GM21381 (cell line): Measurements from ENCODE around the gene LDB3.

ENCODE experiments used
- ATAC-seq: cut with Tn5 transposase; IDR thresholded peaks from one replicate; pipeline ENCODE4 v1.9.1; 2021; ENCODE audit warnings: mild to moderate bottlenecking, moderate library complexity; ENCODE audit not compliant: unreplicated experiment

LDB3 gene

GRCh38 chr10:86757113-86757972, 89.0 kb downstream of the LDB3 start:
- ATAC-seq: no peak

DNA sequence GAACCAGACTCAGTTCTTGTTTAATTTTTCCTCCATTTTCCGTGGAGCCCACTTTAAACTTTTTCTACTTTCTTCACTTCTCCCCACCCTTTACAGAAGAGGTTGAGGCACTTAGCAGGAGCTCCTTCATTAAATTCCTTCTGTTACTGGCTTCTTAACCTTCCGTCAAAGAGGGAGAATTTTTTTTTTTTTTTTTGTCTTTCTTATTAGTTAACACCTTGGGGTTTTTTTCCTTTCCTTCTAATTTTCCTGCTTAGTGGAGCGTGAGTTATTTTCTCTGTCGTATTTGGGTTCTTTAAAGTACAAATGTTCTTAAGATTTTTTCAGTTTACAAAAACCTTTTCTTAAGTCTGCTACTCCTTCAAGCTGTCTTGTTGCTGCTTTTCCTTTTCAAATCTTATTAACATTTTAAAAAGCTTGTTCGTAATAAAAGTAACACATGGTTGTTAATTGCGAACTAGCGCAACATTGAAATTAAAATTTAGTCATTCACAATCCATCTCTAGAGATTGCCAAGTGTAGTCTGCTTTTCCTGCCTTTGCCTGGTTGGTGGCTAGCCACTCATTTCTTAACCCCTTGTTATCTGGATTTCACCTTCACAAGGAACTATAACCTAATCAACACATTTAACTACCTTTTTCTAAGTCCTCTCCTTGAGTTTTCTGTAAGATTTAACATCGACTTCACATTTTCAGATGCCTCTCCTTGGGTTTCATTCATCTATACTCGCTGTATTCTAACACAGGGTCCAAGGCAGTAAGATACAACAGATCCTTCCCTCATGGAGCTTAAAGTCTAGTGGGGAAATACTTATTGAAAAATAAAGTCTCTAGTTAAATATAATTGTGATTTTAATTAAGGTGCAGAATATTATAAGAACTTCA, 90.1 kb downstream of the LDB3 start:
- no peak for ATAC-seq

- no peak for ATAC-seq
Observed at GRCh38 chr10:86759073-86759672, 90.9 kb downstream of the LDB3 start.

DNA sequence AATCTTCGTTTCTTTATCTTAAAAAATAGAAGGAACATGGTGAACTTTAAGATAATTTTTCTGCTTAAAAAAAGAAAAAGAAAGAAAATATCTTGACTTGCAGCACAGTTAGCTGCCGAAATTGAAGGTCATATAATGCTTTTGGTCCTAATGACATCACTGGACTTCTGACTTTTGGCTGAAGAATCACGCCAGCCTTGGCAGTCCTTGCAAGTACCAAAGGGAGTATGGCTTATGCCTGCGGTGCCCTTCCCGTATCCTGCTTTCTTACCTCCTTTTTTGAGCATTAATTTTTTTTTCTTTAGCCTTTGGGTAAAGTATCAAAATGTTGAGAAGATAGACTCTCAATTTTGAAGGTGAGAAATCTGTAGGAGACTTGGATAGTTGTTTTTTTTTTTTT, 95.1 kb downstream of the LDB3 start:
- ATAC-seq: no peak

- ATAC-seq: no peak
Observed at GRCh38 chr10:86765548-86765947, 97.2 kb downstream of the LDB3 start.

DNA sequence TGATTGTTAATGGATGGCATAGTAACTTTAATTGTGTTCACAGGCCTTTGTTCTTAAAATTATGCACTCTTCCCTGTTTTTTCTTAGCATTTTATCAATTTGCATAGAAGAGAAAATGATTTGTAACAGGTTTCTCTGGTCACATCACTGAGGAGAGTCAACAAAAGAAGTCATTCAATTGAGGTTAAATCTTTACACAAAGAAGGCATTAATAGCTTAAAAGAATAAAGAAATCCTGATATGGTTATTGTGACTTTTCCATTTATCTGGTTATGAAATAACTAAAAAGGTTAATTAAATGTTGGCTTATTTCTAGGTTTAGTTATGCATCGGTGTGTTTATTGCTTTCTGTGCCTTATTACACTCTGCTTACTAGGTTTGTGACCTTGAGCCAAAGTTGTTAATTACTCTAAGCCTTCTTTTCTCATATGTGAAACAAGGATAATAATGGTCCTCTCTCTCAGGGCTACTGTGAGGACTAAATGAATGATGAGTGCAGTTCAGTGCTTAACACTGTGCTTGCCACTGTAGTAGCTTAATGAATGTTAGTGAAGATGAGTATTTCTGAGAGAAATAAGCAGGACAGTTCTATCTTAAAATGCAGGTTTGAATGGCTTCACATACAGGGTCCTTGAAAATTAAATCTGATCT, 100.2 kb downstream of the LDB3 start:
- no peak for ATAC-seq

- no peak for ATAC-seq
Observed at GRCh38 chr10:86769991-86770390, 101.7 kb downstream of the LDB3 start.

DNA sequence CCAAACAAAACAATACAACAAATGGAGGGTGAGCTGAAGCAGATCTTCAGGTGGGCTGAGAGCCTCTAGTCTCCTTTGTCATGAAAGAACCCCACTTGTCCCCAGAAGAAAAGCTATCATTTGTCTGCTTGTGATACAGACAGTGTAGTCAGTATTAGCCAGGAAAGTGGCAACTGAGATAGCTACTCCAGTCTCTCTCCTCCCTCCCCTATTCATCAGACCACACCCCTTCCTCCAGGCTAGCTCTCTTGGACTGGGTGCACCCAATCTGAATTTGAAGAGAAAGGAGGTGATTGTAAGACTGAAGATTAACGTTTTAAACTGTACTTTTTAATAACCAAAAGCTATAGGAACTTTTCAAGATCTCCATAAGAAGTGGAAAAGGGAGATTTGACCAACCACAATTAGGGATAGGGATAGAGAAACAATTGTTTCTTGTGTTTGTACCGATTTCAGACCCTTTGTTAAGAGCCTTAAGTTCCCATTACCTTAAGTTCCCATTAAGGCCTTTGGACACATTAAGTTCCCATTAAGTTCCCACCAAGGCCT, 102.2 kb downstream of the LDB3 start:
- no peak for ATAC-seq

DNA sequence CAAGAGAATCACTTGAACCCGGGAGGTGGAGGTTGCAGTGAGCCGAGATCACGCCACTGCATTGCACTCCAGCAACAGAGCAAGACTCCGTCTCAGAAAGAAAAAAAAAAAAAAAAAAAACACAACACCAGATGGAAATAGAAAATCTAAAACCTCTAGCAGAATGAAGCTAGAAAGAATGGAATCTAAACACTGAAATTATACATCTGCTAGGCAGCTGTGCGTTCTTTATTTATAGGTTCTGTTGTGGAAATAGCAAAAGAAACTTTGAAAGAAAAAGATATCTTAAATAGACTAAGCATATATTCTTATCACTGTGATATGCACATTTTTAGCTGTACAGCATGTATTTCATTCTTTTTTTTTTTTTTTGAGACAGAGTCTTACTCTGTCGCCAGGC, 105.2 kb downstream of the LDB3 start:
- ATAC-seq: no peak

DNA sequence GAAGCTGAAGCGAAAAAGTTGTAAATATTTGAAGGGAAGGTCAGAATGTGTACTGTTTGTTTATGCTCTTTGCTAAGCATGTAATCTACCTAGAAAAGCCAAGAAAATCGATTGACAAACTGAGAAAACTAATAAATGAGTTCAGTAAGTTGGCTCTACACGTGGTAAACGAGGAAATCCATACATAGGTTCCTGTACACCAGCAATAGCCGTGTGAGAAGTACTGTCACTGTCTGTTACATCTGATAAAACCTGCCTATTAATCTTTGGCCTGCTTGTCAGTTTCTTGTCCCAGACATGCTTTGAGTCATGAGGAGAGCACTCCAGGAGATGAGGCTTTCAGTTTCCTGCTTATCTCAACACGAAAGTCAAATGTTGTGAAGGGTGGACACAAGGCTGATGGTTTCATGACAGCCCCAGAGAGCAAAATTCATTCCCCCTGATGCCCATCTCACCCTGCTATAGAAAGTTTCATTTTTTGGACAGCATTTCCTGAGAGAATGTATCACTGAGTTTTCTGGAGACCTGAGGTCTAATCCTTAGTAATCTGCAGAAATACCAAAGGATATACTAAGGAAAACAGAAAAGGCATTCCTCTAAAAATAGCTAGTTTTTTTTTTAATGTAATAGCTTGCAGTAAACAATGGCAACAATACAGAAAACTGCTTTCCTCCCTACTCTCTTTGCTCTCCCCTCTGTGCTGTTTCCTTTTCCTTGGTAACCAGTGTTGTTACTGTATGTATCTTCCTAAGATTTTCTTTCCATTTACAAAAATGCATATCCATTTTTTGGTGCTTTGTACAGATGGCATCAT, 107.0 kb downstream of the LDB3 start:
- peak; percentile 80 for ATAC-seq

DNA sequence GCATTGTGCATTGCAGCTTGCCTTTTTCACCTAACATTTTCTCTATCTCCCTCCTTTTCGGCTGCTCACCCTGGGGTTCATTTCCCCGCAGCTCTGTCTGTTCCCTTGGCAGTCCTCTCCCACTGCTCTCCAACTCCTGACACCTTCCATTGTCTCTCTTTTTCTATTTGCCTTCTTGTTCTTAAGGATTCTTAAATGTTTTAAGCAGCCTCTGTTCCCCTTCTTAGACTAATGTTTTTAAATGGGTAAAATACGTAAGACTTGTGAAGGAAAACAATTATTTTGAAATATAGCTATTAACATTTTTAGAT, 107.5 kb downstream of the LDB3 start:
- ATAC-seq: no peak

DNA sequence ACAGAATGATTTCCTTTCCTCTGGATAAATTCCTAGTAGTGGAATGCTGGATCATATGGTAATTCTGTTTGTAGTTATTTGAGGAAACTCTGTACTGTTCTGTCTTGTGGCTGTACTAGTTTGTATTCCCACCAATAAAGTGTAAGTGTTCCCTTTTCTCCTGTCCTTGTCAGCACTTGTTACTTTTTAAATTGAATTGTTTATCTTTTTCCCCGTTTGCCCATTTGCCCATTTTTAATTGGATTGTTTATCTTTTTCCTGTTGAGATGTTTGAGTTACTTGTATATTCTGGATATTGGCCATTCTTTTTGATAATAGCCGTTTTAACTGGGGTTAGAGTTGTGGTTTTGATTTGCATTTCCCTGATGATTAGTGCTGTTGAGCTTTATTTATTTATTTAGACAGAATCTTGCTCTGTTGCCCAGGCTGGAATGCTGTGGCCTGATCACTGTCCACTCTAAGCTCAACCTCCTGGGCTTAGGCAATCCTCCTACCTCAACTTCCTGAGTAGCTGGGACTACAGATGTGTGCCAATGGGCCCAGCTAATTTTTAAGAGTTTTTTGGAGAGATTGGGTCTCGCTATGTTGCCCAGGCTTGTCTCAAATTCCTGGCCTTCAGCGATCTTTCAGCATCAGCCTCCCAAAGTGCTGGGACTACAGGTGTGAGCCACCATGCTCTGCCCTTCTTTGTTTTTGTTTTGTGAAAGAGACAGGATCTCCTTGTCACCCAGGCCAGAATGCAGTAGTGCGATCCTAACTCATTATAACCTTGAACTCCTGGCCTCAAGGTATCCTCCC, 111.1 kb downstream of the LDB3 start:
- no peak for ATAC-seq

DNA sequence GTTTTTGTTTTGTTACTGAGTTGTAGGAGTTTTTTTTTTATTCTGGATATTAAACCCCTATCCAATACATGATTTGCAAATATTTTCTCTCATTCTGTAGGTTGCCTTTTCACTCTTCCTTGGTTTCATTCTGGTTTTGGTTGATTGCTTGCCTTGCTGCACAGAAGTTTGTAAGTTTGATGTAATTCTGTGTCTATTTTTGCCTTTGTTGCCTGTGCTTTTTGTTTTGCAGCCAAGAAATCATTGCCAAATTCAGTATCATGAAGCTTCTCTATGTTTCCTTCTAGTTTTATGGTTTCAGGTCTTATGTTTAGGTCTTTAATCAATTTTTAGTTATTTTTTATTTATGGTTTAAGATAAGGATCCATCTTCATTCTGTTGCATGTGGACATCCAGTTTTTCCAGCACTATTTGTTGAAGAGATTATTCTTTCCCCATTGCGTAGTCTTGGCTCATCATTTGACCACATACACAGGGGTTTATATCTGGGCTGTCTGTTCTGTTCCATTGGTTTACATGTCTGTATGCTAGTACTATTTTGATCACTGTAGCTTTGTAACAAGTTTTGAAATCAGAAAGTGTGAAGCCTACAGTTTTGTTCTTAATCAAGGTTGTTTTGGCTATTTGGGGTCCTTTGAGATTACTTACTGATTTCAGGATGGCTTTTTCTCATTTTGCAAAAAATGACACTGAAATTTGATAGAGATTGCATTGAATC, 114.5 kb downstream of the LDB3 start:
- ATAC-seq: peak; percentile 76

DNA sequence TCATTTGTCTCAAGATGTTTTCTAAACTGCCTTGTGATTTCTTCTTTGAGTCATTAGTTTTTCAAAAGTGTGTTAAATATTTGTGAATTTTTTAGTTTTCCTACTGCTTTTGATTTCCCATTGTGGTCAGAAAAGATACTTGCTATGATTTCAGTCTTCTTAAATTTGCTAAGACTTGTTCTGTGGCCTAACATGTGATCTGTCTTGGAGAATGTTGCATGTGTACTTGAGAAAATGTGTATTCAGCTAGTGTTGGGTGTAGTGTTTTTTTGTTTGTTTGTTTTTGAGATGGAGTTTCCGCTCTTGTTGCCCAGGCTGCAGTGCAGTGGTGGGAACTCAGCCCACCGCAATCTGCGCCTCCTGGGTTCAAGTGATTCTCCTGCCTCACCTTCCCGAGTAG, 116.7 kb downstream of the LDB3 start:
- ATAC-seq: no peak
